Left renal pelvis (tissue), 4 donors: ENCODE measurements around the gene ZDHHC6. TPM values are rescaled to one million over a fixed set of nuclear protein-coding genes. Genes with fewer than 3 reads are reported as not detected.
"Not testable (repeated sequence)": the region's sequence is repeated elsewhere in the genome, so short reads cannot be mapped to it uniquely, and the experiment has no call there.

Experiments
- DNase-seq, 4 donors: peaks; one replicate each; pipeline ENCODE4 v3.0.0-alpha.2; 2013; ENCODE audit warnings: low read depth in 4 of 4, low spot score in 3 of 4
- polyA plus RNA-seq, 4 donors: library from polyadenylated mRNA; unstranded; fragments of 120-200 nt; gene quantifications; one replicate each; pipeline ENCODE4 v1.2.1, GENCODE V29; 2013; ENCODE audit not compliant: insufficient read length in 4 of 4

Gene ZDHHC6, protein sequence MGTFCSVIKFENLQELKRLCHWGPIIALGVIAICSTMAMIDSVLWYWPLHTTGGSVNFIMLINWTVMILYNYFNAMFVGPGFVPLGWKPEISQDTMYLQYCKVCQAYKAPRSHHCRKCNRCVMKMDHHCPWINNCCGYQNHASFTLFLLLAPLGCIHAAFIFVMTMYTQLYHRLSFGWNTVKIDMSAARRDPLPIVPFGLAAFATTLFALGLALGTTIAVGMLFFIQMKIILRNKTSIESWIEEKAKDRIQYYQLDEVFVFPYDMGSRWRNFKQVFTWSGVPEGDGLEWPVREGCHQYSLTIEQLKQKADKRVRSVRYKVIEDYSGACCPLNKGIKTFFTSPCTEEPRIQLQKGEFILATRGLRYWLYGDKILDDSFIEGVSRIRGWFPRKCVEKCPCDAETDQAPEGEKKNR
- 10 to 100 TPM; 55.5 to 77.5 (median 73.8) TPM for polyA plus RNA-seq

DNA sequence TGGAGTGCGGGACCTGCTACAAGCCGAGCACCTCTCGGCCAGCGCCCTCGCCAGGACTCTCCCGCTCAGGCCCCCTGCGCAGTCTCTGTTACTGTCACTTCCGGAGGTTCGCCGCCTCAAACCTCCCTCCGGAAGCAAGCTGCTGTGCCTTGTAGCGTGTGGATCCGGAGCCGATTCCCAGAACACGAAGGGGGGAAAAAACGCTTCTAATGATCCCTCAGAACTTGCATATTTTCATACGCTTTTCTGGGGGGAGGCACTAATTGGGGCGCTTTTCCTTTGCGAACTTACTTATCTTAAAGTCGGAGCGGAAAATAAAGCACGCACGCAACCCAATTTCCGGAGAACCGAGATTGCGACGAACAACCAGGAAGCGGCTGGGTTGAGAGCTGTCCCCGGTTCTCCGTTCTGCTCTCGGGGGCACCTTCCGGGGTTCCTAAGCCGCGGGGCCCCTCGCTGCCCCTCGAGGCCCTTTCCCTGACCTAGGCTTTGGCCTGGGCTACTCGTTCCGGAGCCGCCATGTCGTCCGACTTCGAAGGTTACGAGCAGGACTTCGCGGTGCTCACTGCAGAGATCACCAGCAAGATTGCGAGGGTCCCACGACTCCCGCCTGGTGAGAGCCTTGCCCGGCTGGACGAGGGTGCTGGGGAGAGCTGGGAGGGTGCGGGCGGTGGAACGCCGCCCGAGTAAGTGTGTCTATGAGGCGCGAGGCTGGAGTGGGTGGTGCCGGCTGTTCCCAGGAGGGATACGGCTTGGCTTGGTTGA, at the start of gene ZDHHC6, which contains the start of gene VTI1A:
TSS of gene ZDHHC6 (minus strand) at position 60 of the 765 bp plus-strand sequence. CDS start 1,478 bp downstream, outside the sequence.
TSS of gene VTI1A (plus strand) at position 361 of the 765 bp plus-strand sequence. CDS start at position 520, 159 bp downstream.
- DNase-seq: peak; percentile 73 to 77 (median 74)

DNA sequence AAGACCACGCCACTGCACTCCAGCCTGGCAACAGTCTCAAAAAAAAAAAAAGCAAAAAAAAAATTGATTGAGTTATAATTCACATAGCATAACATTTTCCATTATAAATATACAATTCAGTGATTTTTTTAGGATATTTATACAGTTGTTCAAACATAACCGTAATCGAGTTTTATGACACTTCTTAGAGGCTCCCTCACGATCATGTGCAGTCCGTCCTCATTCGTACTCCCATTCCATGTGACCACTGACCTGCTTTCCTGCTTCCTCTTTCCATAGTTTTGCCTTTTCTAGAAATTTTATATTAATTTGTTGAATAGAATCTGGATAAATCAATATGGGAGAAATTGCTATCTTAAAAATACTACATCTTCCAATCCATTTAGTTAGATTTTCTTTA, 46.0 kb upstream of the ZDHHC6 start:
- no peak for DNase-seq

DNA sequence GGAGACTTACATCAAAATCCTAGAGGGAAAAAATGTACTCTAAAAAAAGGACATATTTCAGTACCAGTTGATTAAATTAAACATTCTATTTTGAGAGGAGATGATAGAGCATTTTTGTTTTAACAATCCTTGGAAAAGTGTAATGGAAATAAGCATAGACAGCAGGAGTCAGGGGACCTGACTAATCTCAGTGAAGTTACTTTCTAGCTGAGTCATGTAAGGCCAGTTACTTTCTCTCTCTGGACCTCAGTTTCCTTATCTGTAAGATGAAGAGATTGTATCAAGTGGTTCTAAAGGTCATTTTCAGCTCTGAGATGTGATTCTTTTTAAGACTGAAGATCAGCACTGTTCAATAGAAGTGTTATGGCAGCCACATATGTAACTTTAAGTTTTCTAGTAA, 44.4 kb upstream of the ZDHHC6 start:
- no peak for DNase-seq

DNA sequence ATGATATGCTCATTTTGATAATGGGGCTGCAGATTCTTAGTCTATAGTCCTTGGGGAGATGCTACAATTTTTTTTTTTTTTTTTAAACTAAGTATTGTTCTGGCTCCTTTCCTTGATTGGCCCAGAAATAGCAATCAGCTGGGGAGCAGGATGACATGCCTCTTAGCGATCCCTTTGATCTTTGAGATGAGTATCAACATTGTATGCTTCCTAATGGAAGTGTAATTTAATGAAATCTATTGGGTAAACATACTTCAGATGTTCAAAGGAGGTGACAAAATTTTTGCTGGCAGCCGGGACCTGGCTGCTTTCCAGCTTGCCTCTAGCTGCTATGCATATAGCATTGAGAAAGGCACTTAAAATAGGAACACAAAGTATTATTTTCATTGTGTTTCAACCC, 43.8 kb upstream of the ZDHHC6 start:
- DNase-seq: no peak

DNA sequence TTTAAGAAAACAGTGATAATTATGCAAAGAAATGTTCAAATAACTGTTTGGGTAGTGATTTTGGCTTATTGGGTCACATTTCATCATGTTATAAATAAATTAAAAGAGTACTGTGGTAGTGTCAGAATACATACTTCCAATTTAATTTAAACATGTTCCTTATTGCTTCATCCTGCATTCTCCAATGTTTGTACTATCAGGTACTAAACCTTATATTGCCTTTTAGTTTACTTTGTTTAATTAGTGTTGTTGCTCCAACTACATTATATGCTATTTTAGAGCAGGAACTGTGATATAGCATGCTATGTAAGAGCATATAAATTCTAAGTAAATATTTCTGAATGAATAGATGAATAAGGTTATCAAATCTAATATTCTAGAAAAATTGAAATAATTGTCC, 41.2 kb upstream of the ZDHHC6 start:
- no peak for DNase-seq

DNA sequence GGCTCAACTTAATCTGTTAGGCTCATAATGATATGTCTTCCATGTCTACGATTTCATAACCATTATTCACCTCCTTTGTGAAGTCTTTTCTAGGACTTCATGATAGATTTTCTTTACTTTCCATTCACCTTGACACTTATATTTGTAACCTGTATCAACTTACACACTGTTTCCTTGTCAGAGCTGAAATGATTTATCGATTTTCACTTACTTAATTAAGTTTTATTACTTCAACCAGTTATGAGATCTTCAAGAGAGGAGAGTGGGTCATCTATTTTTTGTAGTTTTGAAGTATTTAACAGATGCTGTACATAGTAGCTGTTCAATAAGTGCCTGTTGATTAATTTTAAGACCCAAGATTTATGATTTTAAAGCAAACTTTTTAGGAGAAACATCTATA, 37.7 kb upstream of the ZDHHC6 start:
- no peak for DNase-seq

DNA sequence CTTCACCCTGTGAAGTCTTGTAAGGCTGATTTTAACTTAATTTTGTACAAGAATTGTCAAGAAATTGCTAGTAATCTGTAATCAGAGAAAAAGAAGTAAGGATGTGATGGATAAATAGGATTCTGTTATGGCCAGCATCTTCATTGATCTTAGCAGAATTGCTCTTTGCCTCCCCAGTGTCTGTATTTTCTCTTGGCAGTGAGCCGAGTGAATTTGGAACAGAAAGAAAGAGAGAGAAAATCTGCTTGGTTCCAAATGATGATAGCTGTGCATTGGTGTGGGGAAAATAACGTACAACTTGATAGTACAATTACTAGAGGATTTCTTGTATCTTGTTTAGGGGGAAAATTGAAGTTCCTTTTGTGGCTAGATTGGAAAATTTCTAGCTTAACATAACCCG, 34.9 kb upstream of the ZDHHC6 start:
- no peak for DNase-seq

DNA sequence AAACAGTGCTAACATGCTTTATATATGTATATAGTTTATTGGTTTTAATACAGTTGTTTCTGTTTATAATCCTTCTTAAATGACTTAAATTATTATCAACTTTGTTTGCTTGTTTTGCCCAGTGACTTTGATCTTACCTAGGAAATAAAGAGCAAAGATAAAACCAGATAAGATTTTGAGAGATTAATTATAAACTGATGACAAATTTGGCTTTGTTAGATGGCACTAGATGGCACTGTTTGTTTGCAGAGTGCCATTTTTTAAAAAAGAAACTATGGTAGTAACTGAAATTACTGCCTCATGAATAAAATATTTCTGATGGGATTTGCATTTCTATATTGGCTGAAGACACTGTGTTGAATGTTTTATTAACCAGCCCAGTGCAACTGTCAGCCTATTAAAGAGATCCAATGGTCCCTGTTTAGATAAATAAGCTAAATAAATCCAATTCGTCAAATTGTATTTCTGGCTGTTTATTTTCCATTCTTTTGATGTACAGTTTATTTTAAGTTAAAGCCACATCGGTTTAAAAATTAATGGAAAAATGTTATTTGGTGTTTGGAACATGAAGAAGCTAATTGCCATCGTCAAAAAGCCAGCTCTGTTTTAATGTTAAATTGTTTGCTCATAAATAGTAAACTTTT, 29.0 kb upstream of the ZDHHC6 start:
- no peak for DNase-seq

DNA sequence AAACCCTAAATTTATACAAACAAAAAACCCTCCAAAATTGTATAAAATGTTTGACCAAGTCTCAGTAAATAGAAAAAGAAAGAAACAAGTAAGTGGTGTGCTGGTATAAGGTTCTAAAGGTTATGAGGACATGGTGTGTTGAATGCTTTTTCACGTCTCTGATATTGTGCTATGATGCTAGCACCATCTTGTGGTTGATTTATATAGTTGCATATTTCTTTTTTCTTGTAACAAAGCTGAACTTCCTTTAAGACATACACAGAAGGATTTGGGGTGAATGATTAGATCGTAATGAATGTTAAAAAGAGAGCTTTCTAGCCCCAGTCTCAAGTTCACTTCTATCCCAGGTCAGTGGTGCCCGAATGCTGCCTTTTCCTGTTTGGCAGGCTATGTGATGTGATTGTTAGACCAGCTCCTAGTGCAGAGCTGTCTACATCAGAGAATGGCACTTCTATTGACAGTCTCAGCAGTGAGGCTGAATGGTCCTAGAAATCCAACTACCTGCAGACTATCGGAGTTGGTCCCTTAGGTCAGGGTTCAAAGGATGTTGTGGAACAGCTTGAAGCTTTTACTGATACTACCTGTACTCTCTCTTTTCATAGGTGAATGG, 25.3 kb upstream of the ZDHHC6 start:
- no peak for DNase-seq

DNA sequence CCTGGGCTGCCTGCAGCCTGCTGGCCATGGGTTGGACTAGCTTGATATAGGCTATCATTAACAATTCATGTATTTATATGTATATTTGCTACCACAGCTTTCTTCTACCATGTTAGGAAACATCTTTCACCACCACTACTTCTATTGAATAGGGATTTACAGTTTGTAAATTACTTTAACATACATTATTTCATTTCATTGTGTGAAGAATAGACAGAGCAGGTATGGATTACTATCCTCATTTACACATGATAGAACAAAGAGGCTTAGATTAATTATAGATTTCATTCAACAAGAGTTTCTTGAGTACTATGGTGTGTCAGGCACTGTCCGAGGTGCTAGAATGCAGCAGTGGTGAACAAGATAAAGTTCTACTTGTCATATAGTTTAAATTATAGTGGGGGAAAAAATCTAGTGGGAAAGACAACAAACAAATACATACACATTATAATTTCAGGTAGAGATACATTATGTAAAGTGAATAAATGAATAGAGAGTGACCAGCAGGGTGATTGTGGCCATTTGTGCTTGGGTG, 20.9 kb upstream of the ZDHHC6 start:
- DNase-seq: no peak

DNA sequence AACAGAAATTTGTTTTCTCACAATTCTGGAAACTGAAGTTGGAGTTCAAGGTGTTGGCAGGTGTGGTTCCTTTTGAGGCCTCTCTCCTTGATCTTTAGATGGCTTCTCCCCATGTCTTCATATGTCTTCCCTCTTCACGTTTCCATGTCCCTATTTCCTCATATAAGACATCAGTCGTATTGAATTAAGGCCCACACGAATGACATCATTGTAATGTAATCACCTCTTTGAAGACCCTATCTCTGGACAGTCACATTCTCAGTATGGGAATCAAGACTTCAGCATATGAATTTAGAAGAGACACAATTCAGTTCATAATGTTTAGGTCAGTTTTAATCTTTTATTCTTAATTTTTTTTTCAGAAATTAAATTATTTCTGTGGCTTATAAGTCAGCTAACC, 20.1 kb upstream of the ZDHHC6 start:
- no peak for DNase-seq

DNA sequence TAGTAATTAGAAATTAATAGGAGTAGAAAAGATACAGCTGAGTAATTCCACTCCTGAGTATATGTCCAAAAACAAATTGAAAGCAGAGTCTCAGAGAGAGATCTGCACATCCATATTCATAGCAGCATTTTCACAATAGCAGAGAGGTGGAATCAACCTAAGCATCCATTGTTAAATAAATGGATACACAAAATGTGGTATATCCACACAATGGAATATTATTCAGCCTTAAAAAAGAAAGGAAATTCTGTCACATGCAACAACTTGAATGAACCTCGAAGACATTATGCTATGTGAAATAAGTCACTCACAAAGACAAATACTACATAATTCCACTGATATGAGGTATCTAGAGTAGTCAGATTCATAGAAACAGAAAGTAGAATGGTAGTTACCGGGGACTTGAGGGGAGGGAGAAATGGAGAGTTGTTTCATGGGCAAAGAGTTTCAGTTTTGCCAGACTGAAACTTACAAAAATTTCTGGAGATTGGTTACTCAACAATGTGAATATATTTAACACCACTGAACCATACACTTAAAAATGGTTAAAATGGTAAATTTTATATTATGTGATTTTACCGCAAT, 18.7 kb upstream of the ZDHHC6 start:
- no peak for DNase-seq

DNA sequence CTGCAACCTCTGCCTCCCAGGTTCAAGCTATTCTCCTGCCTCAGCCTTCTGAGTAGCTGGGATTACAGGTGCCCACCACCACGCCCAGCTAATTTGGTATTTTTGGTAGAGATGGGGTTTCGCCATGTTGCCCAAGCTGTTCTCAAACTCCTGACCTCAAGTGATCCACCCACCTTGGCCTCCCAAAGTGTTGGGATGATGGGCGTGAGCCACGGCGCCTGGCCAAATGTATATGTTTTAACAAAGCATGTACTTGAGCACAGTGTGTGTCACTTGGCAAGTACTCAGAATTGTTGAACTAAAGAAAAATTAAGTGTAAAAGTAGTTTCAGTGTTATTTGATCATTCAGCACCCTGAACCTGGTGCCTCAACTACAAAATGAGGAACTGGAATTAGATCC, 17.4 kb upstream of the ZDHHC6 start:
- DNase-seq: not testable (repeated sequence)

DNA sequence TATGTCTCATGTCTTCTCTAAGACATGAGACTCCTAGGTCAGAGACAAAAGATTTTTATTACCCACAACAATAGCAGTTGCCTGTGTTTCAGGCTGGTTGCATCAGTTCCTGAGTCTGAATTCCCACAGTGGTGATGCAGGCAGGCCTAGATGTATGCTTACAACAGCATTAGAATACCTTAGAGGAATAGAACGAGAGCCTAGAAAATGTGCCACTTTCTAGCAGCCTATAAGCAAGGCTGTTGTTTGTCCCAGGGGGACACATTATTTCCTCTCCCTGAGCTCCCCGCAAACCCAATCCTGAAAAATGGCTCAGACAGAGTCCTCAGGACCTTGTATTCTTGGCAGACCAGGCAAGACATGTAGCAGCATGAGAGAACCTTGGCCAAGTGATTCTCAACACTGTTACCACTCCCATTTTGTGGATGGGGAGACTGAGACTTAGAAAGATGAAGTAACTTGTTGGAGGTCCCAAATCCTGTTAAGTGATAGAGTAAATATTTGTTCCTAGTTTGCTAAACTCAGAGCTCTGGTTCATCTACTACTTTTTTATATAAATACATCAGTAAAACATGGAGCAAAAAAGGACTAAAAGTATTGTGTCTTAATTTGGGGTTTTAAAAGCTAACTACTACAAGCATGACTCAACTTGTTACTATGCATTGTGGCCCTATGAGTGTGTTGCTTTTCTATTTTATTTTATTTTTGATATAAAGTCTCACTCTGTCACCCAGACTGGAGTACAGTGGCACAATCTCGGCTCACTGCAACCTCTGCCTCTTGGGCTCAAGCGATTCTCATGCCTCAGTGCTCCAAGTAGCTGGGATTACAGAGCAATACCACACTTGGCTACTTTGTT, 14.5 kb upstream of the ZDHHC6 start:
- DNase-seq: no peak

DNA sequence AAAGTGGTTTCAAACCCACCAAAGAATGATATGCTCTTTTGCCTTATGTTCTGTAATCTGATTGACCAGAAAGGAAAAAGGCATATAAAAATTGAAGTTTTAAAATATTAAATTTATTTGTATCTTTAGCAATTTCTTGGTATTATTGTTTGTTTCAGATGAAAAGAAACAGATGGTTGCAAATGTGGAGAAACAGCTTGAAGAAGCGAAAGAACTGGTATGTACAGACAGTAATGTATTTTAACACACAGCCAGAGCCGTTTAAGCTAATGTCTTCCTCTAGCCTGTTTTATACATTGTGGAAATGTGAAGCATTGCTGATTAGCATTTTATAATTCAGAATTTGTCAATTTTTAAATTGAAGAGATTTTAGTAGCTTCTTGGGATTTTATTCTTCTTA, 13.7 kb upstream of the ZDHHC6 start:
- no peak for DNase-seq

DNA sequence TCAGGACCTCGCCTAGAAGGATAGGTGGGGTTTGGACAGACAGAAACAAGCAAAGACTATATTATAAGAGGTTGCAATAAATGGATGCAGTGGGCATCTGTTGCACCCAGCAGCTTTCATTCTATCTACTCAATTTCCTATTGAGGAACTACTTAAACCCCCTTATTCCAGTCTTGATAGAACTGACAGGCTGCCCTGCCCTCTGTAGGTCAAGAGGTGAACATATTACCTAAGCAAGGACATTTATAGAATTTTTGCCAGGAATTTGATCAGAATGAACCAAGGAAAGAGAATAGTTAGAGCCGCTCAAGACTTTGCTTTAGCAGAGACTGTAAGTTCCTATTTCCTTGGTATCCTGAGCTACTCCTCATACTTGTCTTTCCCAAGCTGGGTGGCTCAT, 9.8 kb upstream of the ZDHHC6 start:
- DNase-seq: no peak

DNA sequence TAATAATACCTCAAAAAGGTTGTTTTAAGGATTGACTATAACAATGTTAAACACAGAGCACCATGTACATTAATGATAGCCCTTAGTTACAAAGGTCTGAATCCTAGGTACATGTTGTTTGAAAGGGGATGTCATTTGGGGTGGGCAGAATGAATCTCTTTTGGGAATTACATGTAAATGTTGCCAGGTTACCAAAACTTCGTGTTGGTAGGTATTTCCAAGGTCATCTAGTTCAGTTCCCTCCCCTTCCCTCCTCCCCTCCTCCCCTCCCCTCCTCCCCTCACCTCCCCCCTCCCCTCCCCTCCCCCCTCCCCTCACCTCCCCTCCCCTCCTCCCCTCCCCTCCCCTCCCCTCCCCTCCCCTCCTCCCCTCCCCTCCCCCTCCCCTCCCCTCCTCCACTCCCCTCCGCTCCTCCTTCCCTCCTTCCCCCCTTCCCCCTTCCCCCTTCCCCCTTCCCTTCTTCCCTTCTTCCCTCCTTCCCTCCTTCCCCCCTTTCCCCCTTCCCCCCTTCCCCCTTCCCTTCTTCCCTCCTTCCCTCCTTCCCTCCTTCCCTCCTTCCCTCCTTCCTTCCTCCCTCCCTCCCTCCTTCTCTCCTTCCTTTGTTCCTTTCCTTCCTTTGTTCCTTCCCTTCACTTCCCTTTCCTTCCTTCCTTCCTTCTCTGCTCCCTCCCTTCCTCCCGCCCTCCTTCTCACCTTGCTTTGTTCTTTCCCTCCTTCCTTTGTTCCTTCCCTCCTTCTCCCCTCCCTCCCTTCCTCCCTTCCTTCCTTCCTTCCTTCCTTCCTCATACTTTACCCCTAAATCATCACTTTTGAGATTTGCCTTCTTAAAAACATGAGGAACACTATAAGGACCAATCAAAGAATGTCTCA, 8.4 kb upstream of the ZDHHC6 start:
- DNase-seq: no peak

DNA sequence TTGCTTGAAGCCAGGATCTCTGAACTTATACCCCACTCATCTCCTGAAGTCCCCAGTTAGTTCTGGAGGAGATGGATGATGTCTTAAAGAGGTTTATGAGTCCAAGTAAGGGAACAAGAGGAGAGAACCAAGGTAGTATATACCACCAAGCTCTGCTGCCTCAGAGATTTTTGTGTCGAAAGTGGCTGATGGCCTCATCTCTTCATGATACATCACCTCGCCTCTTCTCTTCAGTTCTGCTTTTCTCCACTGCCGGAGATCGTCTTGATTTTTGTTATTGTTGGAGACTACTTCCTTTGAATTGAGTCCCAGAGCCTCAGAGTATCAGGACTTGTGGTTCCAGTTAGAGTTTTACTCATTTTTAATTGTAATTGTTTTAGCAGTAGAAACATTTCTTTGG, 2.2 kb upstream of the ZDHHC6 start:
- DNase-seq: no peak

DNA sequence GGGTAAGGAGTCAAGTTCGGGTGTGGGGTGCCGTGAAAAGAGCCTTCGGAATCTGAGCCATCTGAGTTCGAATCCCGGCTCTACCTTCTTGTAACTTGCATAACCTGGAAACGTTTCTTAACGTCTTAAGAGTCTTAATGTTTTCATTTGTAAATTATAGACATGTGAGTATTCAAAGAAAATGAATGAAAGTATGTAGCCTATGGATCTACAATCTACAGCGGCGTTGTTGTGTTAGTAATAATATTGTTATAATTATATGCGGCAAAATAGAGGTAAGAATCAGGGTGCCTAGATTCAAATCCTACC, 860 bp upstream of the ZDHHC6 start:
- no peak for DNase-seq
